ENCODE measurements around the gene TADA2B. TPM values are rescaled to one million over a fixed set of nuclear protein-coding genes. Genes with fewer than 3 reads are reported as not detected.
A peak's percentile ranks its signal among the peaks of the same experiment; 100 is the strongest.
"Not testable (repeated sequence)": the region's sequence is repeated elsewhere in the genome, so short reads cannot be mapped to it uniquely, and the experiment has no call there.

Gene TADA2B
- polyA plus RNA-seq, 5 donors = 11.6 to 18.2 (median 15.4) TPM

- DNase-seq = no peak
These were observed 34.2 kb downstream of the TADA2B start for GRCh38 chr4:7077371-7077770.

GRCh38 chr4:7078025-7078424 is 34.9 kb downstream of the TADA2B start:
- DNase-seq = no peak

GRCh38 chr4:7079483-7079882 is 36.3 kb downstream of the TADA2B start:
- DNase-seq = not testable (repeated sequence)

GRCh38 chr4:7079909-7080308 is 36.7 kb downstream of the TADA2B start:
- DNase-seq = not testable (repeated sequence)

GRCh38 chr4:7083597-7084563 is 40.7 kb downstream of the TADA2B start:
- DNase-seq = no peak

GRCh38 chr4:7084564-7084961 is 41.4 kb downstream of the TADA2B start:
- not testable (repeated sequence) for DNase-seq

- no peak for DNase-seq
These were observed 43.2 kb downstream of the TADA2B start for GRCh38 chr4:7086384-7086783.

GRCh38 chr4:7087036-7087435 is 43.9 kb downstream of the TADA2B start:
- no peak for DNase-seq

- DNase-seq = no peak
These were observed 46.2 kb downstream of the TADA2B start for GRCh38 chr4:7089213-7089986.

GRCh38 chr4:7092026-7092425 is 48.9 kb downstream of the TADA2B start:
- no peak for DNase-seq

- DNase-seq = no peak
These were observed 51.7 kb downstream of the TADA2B start for GRCh38 chr4:7094916-7095315.

GRCh38 chr4:7095611-7096155 is 52.5 kb downstream of the TADA2B start:
- DNase-seq = no peak

GRCh38 chr4:7096236-7096635 is 53.1 kb downstream of the TADA2B start:
- no peak for DNase-seq

- peak; percentile 38 to 55 for DNase-seq
These were observed 58.7 kb downstream of the TADA2B start for GRCh38 chr4:7101692-7102515.

- DNase-seq = not testable (repeated sequence)
These were observed 59.3 kb downstream of the TADA2B start for GRCh38 chr4:7102516-7102909.

- peak; percentile 67 to 73 for DNase-seq
These were observed 59.9 kb downstream of the TADA2B start for GRCh38 chr4:7103031-7103606.

- DNase-seq = peak; percentile 60 to 70
These were observed 60.6 kb downstream of the TADA2B start for GRCh38 chr4:7103607-7104365.

- DNase-seq = no peak
These were observed 61.3 kb downstream of the TADA2B start for GRCh38 chr4:7104366-7105031.

GRCh38 chr4:7105276-7105675 is 62.1 kb downstream of the TADA2B start:
- no peak for DNase-seq

Measured in right lung (tissue), 5 donors.